OCI-LY1 (cell line): ENCODE data around the gene SLC22A1.
"Not testable (repeated sequence)": the region's sequence is repeated elsewhere in the genome, so short reads cannot be mapped to it uniquely, and the experiment has no call there.

Source experiments
- H2AFZ ChIP-seq: fragments of 200-600 bp; sonication (generic), shearing (Covaris generic); 2 replicates; pipeline ENCODE4 v1.6.0; 2014; ENCODE audit warnings: antibody characterized with exemption, mild to moderate bottlenecking, low read length
- H3F3A ChIP-seq: fragments of 200-600 bp; sonication (generic), shearing (Covaris generic); 2 replicates; pipeline ENCODE4 v1.6.0; 2014; ENCODE audit warnings: mild to moderate bottlenecking, antibody characterized with exemption, low read length, moderate library complexity; ENCODE audit not compliant: insufficient read depth
- H3K27ac ChIP-seq: fragments of 200-600 bp; sonication (generic); 2 replicates; pipeline ENCODE4 v1.5.1; 2014; ENCODE audit warnings: low read length, mixed run types, mild to moderate bottlenecking, low read depth; ENCODE audit not compliant: poor library complexity, severe bottlenecking
- H3K27me3 ChIP-seq: fragments of 200-600 bp; sonication (generic); 2 replicates; pipeline ENCODE4 v1.6.0; 2014; ENCODE audit warnings: antibody characterized with exemption, mild to moderate bottlenecking, low read length, moderate library complexity; ENCODE audit not compliant: insufficient read depth
- H3K36me3 ChIP-seq: fragments of 200-600 bp; sonication (generic); 2 replicates; pipeline ENCODE4 v1.6.1; 2014; ENCODE audit warnings: mild to moderate bottlenecking, antibody characterized with exemption, low read length, moderate library complexity, mixed read lengths; ENCODE audit not compliant: insufficient read depth
- H3K4me1 ChIP-seq: fragments of 200-600 bp; sonication (generic); 2 replicates; pipeline ENCODE4 v1.5.1; 2014; ENCODE audit warnings: mild to moderate bottlenecking, low read length, moderate library complexity; ENCODE audit not compliant: insufficient read depth, severe bottlenecking
- H3K4me2 ChIP-seq: fragments of 200-600 bp; sonication (generic), shearing (Covaris generic); 2 replicates; pipeline ENCODE4 v1.6.1; 2014; ENCODE audit warnings: low read length
- H3K4me3 ChIP-seq: fragments of 200-600 bp; sonication (generic); 2 replicates; pipeline ENCODE4 v1.5.1; 2014; ENCODE audit warnings: low read length, low read depth, mild to moderate bottlenecking, mixed read lengths; ENCODE audit not compliant: poor library complexity, severe bottlenecking
- H3K79me2 ChIP-seq: fragments of 200-600 bp; shearing (Covaris generic); 2 replicates; pipeline ENCODE4 v1.6.1; 2016; ENCODE audit warnings: mixed run types, low read length, mixed read lengths; ENCODE audit not compliant: insufficient read depth
- H3K9ac ChIP-seq: fragments of 200-600 bp; sonication (generic), shearing (Covaris generic); 2 replicates; pipeline ENCODE4 v1.6.1; 2014; ENCODE audit warnings: mild to moderate bottlenecking, low read length, mixed read lengths
- H3K9me2 ChIP-seq: fragments of 200-600 bp; sonication (generic), shearing (Covaris generic); 2 replicates; pipeline ENCODE4 v1.6.1; 2014; ENCODE audit warnings: low read depth, mild to moderate bottlenecking, low read length, mixed read lengths
- H3K9me3 ChIP-seq: fragments of 200-600 bp; shearing (Covaris generic); 2 replicates; pipeline ENCODE4 v1.6.1; 2014; ENCODE audit warnings: low read length, mixed read lengths
- H4K20me1 ChIP-seq: fragments of 200-600 bp; sonication (generic), shearing (Covaris generic); 2 replicates; pipeline ENCODE4 v1.6.0; 2016; ENCODE audit warnings: mild to moderate bottlenecking, low read length; ENCODE audit not compliant: insufficient read depth
- CTCF ChIP-seq: fragments of 200-600 bp; sonication (generic), shearing (Covaris generic); IDR thresholded peaks from 2 replicates; pipeline ENCODE4 v1.5.1; 2017; ENCODE audit warnings: mild to moderate bottlenecking, antibody characterized with exemption, low read length, moderate library complexity, mixed read lengths
- EZH2 ChIP-seq: fragments of 200-600 bp; sonication (generic), shearing (Covaris generic); IDR thresholded peaks from 2 replicates; pipeline ENCODE4 v1.8.0; 2017; ENCODE audit warnings: borderline replicate concordance, mixed run types, mild to moderate bottlenecking, antibody characterized with exemption, low read length, moderate library complexity, mixed read lengths

Gene SLC22A1

GRCh38 chr6:160111806-160112205, 9.8 kb upstream of the SLC22A1 start:
- Histone ChIP-seq H3K27ac (no peak overlapping the region), H2AFZ (no peak overlapping the region), H3K4me3 (no peak overlapping the region), H3K4me1 (no peaks in the 10 kb centered on the region), H3K79me2 (no peaks in the 10 kb centered on the region), H4K20me1 (no peaks in the 10 kb centered on the region), H3F3A (no peaks in the 10 kb centered on the region), H3K9me2 (no peaks in the 10 kb centered on the region), H3K9ac (no peak overlapping the region), H3K4me2 (no peak overlapping the region), H3K36me3 (no peaks in the 10 kb centered on the region), H3K9me3 (no peaks in the 10 kb centered on the region), H3K27me3 (no peaks in the 10 kb centered on the region)
- TF ChIP-seq CTCF = no peak
- no peak for TF ChIP-seq EZH2

- Histone ChIP-seq H3K27ac (no peak overlapping the region), H3K4me2 (no peak overlapping the region), H3K4me1 (no peaks in the 10 kb centered on the region)
These were observed 8.9 kb upstream of the SLC22A1 start for GRCh38 chr6:160112628-160113299.

GRCh38 chr6:160114536-160114935, 7.1 kb upstream of the SLC22A1 start:
- H4K20me1 ChIP-seq, H3K36me3 ChIP-seq, H3K4me2 ChIP-seq, H3K27me3 ChIP-seq, H3K9me3 ChIP-seq, H3K4me3 ChIP-seq, H3K9me2 ChIP-seq, H3K9ac ChIP-seq, H3K4me1 ChIP-seq, H2AFZ ChIP-seq, H3K27ac ChIP-seq, H3F3A ChIP-seq, H3K79me2 ChIP-seq: not testable (repeated sequence)

More at GRCh38 chr6:160112628-160113299, 8.9 kb upstream of the SLC22A1 start:
- H4K20me1 ChIP-seq = no peaks in the 10 kb centered on the region
- no peaks in the 10 kb centered on the region for H3K27me3 ChIP-seq
- no peaks in the 10 kb centered on the region for H3K9me2 ChIP-seq
- H3K4me3 ChIP-seq = no peak overlapping the region
- no peak overlapping the region for H2AFZ ChIP-seq
- H3K36me3 ChIP-seq = no peaks in the 10 kb centered on the region
- H3K79me2 ChIP-seq = no peaks in the 10 kb centered on the region
- peaks cover 5% of the 10 kb centered on the region; the same call in 1 of the 2 replicates for H3K9me3 ChIP-seq
- no peak overlapping the region for H3K9ac ChIP-seq
- H3F3A ChIP-seq = no peaks in the 10 kb centered on the region
- TF ChIP-seq EZH2 = no peak
- no peak for TF ChIP-seq CTCF

- no peak overlapping the region for H3K9ac ChIP-seq
- no peaks in the 10 kb centered on the region for H3K27me3 ChIP-seq
- no peaks in the 10 kb centered on the region for H3K4me1 ChIP-seq
- H3K27ac ChIP-seq = no peak overlapping the region
- no peaks in the 10 kb centered on the region for H3K36me3 ChIP-seq
- H4K20me1 ChIP-seq = no peaks in the 10 kb centered on the region
- TF ChIP-seq CTCF (no peak), EZH2 (no peak)
- no peaks in the 10 kb centered on the region for H3K9me2 ChIP-seq
- no peaks in the 10 kb centered on the region for H3F3A ChIP-seq
- no peak overlapping the region for H3K4me3 ChIP-seq
- no peak overlapping the region for H2AFZ ChIP-seq
- no peak overlapping the region for H3K4me2 ChIP-seq
- H3K79me2 ChIP-seq = no peaks in the 10 kb centered on the region
- peaks cover 7% of the 10 kb centered on the region; the same call in 1 of the 2 replicates for H3K9me3 ChIP-seq
These were observed 6.2 kb upstream of the SLC22A1 start for GRCh38 chr6:160115421-160115820.
